Endometrial microvascular endothelial cells (primary cell): ENCODE data around the gene FTCD. TPM values are rescaled to one million over a fixed set of nuclear protein-coding genes. Genes with fewer than 3 reads are reported as not detected.

ENCODE experiments used
- in situ Hi-C: cut with HindIII; loops from 2 replicates; pipeline ENCODE4 v1.10.0; 2017; ENCODE audit warnings: low sequenced_read_pairs, low pct_unique_long_range_greater_than_20kb; ENCODE audit errors: inconsistent ontology term
- total RNA-seq: library from RNA; depleted of rRNA; stranded (reverse); fragments of >200 nt; gene quantifications from one replicate; pipeline ENCODE4 v1.2.3, GENCODE V29; 2015; ENCODE audit errors: inconsistent ontology term

FTCD gene
- total RNA-seq, 1 donor from 2014 or later: not detected

- in situ Hi-C loops: no loop called here
These were observed 54.5 kb downstream of the FTCD start for GRCh38 chr21:46100906-46101305.

DNA sequence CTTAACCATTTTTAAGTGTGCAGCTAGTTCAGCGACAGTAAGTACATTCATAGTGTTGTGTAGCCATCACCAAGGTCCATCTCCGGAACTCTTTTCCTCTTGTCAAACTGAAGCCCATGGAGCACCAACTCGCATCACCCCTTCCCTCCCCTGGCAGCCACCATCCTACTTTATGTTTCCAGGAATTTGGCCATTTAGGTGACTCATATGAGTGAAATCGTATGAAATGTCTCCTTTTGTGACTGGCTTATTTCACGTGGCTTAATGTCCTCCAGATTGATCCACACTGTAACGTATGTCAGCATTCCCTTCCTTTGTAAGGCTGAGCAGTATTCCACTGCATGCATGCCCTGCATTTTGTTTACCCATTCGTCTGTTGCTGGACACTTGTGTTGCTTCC is 55.0 kb downstream of the FTCD start:
- in situ Hi-C loops: no loop called here

- in situ Hi-C loops: no loop called here
These were observed 55.4 kb downstream of the FTCD start for GRCh38 chr21:46100020-46100419.

GRCh38 chr21:46099476-46099875 is 55.9 kb downstream of the FTCD start:
- in situ Hi-C loops: no loop called here

DNA sequence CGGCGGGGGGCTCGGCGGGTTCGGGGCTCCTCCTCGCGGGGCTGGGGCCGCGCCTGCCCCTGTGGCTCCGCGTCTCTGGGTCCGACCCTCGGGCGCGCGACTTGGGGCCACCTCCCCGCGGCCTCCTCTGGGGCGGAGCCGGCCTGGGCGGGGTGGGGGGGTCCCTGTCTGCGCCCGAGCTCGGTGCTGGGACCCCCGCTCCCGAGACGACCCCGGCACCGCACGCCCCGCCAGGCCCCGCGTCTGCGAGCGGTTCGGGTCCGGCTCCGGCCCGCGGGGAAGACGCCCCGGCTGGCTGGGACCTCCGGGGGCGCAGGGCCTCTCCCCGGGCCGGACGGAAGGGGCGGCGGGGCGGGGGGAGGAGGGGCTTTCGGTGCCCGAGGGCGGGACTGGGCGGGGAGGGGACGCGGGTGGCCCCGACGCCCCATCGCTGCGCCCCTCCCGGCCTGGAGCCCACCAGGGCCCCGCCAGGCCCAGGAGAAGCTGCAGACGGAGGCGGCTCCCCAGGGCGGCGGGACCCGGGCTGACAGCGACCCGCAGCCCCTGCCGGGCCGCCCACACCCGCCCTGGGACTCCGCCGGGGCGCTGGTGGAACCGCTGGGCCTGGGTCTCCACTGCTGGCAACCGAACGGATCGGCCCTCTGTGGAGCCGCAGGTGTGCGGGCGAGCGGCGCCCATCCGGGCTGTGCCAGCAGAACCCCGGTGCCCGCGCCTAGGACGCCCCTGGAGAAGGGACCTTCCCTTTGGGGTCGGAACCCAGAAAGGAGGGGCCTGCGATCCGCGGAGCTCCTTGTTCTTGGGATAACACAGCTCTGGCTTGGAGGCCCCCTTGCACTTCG is 56.9 kb downstream of the FTCD start:
- in situ Hi-C loops: no loop called here

GRCh38 chr21:46097336-46098293 is 57.8 kb downstream of the FTCD start, which contains the start of gene COL6A2:
Gene COL6A2 (plus strand): TSS chr21:46098112.
- in situ Hi-C loops: no loop called here

DNA sequence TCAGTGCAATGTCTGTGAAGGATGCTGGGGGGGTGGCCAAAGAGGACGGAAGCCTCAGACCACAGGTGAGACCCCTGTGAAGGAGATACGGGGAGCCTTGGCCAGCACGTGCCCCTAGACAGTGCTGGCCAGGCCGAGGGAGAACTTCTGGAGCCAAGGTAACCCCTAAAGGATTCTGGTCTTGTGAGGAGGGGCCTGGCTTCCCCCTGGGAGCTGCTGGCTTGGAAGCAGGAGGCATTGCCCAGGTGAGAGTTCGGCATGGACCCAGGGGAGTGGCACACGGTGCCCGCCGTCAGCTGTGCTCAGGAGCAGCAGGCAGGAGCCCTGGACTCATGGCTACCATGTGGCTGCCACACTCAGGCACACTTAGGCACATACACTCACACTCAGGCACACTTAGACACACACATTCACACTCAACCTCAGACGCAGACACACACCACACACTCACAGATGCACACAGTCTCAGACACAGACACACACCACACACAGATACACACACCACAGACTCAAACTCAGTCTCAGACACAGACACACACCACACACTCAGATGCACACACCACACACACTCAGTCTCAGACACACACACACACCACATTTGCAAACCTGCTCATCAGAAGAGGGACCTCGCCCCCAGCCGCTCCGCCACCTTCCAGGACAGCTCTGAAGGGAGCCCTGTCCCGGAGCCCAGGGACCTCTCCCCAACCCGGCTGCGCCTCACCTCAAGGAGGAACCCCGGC is 58.6 kb downstream of the FTCD start:
- in situ Hi-C loops: no loop called here

GRCh38 chr21:46095814-46096595 is 59.4 kb downstream of the FTCD start:
- in situ Hi-C loops: no loop called here

DNA sequence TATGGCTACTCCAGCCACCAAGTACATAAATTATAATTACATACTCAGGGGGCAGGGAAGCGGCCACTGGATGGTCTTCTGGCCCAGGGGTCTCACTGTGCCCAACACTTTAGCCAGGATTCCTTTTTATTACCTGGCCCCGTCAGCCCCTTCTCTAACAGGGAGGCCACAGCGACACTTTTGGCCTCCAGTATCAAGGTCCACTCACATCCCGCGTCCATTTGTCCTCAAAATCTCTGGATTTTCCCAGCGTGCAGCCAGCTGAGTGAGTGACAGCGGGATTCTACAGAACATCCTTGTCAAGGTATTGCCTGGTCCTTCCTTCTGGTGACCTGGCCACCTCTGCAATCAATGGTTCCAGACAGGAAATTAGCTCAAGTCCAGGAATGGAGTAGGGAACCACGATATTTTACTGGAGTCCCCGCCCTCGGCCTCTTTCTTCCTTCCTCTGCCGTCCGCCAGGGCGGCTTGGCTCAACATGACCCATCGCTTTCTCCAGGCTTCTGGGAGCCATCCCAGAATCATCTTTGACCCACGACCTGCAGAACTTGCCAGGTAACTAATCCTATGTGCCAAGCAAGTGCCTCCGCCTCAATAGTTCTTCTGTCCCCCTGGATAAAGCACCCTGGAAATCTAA is 60.2 kb downstream of the FTCD start:
- in situ Hi-C loops: no loop called here

DNA sequence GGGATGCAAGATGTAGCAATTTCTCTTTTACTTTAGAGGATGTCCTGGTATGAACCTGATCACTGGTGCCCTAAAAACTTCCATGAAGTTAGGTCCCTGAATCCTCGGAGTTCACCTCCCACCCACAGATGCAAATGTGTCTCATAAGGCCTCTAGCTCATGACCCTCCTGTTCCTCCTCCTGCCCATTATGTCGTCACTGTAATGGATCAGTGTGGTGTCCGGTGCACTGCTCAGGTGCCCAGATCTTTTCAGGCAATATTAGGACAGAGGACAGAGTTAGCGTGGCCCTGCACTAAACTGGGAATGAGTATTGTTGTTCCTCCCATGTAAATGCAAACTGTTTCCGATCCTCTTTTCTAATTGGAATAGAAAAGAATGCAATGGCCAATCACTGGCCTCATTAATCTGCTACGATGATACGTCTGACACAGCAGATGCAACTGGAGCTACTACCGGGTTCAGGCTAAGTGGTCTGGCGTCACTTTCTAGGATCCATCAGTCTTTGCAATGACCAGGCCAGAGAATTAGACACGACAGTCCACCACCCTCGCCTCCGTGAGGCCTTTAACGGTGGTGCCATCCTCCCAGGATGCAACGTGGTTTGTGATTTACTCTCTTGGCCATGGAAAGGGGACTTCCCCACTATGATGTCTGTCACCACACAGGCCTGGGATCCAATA is 60.8 kb downstream of the FTCD start:
- in situ Hi-C loops: no loop called here

- in situ Hi-C loops: no loop called here
These were observed 61.5 kb downstream of the FTCD start for GRCh38 chr21:46093668-46094400.

DNA sequence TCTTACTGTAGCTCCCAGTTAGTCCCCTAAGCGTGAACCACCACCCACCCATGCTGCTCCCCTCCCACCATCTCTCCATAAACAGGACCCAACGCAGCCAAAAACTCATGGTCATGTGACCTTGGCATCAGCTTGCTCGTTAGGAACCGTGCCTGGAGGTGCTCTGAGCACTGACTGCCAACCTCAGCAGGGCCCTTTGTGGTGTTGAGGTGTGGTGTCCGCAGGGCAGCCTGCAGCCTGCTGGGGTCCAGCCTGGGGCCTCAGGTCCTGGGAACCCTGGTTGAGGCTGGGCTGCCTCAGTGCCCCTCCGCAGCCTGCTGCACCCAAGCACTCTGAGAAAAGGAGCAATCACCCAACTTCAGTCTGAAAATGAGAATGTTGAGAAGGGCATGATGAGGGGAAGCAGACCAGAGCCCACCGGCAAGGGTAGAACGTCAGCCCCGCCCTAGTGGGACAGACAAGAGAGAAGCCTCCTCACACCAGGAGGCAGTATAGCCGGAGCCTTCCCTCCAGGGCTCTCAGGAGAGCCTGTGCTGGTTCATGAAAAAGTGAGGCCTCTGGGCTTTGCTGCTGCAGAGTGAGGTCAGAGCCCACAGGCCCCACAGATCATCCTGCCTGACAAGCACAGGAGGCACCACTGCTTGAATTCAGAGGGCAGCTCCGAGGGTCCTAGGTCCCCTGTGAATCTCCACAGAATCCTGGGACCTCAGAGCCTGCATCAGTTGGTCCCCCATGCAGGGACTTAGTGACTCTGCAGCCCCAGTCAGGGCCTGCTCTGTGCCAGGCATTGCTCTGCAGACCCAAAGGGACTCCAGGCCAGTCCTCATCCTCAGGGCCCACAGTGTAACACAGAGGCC is 62.3 kb downstream of the FTCD start:
- in situ Hi-C loops: no loop called here

DNA sequence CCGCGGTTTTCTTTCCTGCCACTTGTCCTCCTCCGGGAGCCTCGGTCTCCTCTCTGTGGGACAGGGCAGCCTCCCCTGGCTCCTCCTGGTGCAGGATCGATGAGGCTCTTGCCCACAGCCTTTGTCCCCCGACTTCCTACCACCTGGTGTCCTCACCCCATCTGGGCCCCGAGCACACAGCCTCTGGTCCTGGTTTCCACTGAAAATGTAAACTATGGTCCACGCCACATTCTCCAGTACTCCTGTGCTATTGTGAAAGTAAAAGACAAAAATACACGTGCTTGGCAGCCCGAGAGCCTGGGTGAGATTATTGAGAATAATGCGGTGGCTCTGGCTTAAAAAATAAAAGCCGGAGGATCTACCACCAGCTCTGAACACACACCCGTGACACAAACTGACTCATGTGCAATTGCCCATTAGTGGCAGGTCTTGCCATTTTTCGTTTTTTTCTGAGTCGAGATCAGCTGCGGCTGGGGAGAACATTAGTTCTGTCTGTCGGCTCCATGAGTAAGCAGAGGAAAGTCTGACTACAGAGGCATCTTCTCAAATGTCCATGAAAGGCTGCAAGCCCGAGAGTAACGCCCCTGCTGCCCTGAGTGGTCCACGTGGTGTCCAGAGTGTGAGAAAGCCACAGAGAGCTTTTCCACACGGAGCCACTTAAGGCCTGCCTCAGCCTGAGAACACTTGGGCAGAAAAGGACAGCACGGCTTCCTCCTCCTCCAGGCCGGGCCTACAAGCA is 63.2 kb downstream of the FTCD start:
- in situ Hi-C loops: no loop called here

- in situ Hi-C loops: no loop called here
These were observed 63.8 kb downstream of the FTCD start for GRCh38 chr21:46091631-46092025.

- in situ Hi-C loops: no loop called here
These were observed 64.3 kb downstream of the FTCD start for GRCh38 chr21:46091118-46091517.
